Left hindlimb (tissue), 1 donor: ENCODE results near the gene DGKD.

Experiments used
- DNase-seq: peaks from one replicate; pipeline ENCODE4 v3.0.0-alpha.2; 2018

Gene DGKD

GRCh38 chr2:233464056-233464455, 109.8 kb downstream of the DGKD start:
- DNase-seq, result no peak

GRCh38 chr2:233464531-233465240, 110.4 kb downstream of the DGKD start:
- peak; percentile 17 for DNase-seq

GRCh38 chr2:233466991-233467603, 112.8 kb downstream of the DGKD start:
- peak; percentile 26 for DNase-seq

- DNase-seq, result peak; percentile 20
Measured at GRCh38 chr2:233468047-233468740, 113.9 kb downstream of the DGKD start.

- peak; percentile 21 for DNase-seq
Measured at GRCh38 chr2:233468741-233469110, 114.4 kb downstream of the DGKD start.

GRCh38 chr2:233469261-233470010, 115.1 kb downstream of the DGKD start:
- DNase-seq, result peak; percentile 17

- peak; percentile 63 for DNase-seq
Measured at GRCh38 chr2:233470011-233470687, 115.9 kb downstream of the DGKD start.

GRCh38 chr2:233470839-233471238, 116.5 kb downstream of the DGKD start:
- DNase-seq, result peak; percentile 21

- no peak for DNase-seq
Measured at GRCh38 chr2:233471291-233472035, 117.2 kb downstream of the DGKD start.

- DNase-seq, result no peak
Measured at GRCh38 chr2:233473386-233473791, 119.1 kb downstream of the DGKD start.

GRCh38 chr2:233473878-233474277, 119.6 kb downstream of the DGKD start:
- no peak for DNase-seq

- DNase-seq, result peak; percentile 23
Measured at GRCh38 chr2:233474308-233475160, 120.2 kb downstream of the DGKD start.

- DNase-seq, result no peak
Measured at GRCh38 chr2:233476063-233476410, 121.7 kb downstream of the DGKD start.

GRCh38 chr2:233476651-233477547, 122.6 kb downstream of the DGKD start:
- no peak for DNase-seq

- DNase-seq, result peak; percentile 26
Measured at GRCh38 chr2:233477548-233478433, 123.5 kb downstream of the DGKD start.

- DNase-seq, result no peak
Measured at GRCh38 chr2:233479616-233480489, 125.6 kb downstream of the DGKD start.

- peak; percentile 65 for DNase-seq
Measured at GRCh38 chr2:233480490-233481202, 126.4 kb downstream of the DGKD start.
